Measurements from ENCODE around the gene GPR135.

DNA sequence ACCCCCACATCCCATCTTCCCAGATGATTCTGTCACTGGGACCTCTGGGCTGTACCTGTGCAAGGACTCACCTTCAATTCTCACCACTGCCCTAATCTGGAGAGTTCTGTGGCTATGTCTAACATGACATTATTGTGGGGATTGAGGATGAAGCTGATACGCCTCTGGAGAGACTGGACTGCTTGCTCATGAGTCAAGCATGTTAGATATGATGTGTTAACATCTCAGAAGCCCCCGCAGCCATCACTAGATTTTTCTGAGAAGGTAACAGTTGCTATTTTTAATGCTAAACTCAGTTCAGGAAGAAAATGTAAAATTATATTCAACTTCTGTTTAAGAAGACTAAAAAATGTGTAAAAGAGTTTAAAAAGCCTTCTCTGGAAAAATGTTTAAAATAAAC lies 44.8 kb upstream of the GPR135 start:
- TF ChIP-seq, protein P1, sequence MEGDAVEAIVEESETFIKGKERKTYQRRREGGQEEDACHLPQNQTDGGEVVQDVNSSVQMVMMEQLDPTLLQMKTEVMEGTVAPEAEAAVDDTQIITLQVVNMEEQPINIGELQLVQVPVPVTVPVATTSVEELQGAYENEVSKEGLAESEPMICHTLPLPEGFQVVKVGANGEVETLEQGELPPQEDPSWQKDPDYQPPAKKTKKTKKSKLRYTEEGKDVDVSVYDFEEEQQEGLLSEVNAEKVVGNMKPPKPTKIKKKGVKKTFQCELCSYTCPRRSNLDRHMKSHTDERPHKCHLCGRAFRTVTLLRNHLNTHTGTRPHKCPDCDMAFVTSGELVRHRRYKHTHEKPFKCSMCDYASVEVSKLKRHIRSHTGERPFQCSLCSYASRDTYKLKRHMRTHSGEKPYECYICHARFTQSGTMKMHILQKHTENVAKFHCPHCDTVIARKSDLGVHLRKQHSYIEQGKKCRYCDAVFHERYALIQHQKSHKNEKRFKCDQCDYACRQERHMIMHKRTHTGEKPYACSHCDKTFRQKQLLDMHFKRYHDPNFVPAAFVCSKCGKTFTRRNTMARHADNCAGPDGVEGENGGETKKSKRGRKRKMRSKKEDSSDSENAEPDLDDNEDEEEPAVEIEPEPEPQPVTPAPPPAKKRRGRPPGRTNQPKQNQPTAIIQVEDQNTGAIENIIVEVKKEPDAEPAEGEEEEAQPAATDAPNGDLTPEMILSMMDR (conservative IDR thresholded peaks at IDR 0.05; ENCODE audit: low read depth, low read length) = no peak
- TF ChIP-seq EZH2 (IDR thresholded peaks at IDR 0.05; ENCODE audit: borderline replicate concordance, low read depth, low read length, poor library complexity, severe bottlenecking) = no peak

Data from A673 (cell line).